GM13977 (cell line): ENCODE results near the gene EPHA2.

Experiments used
- DNase-seq: peaks from one replicate; pipeline ENCODE4 v3.0.0; 2012; ENCODE audit warnings: low spot score
- in situ Hi-C: fragments of 300-500 bp; cut with MboI; formaldehyde crosslinking; loops from one replicate; pipeline ENCODE4 v1.12.0; 2022; ENCODE audit warnings: low sequenced_read_pairs, low pct_unique_long_range_greater_than_20kb, mixed read lengths, inconsistent platforms; ENCODE audit not compliant: unreplicated experiment
- TF ChIP-seq, protein P1 (sequence below): IDR thresholded peaks from 2 replicates; pipeline ENCODE4 v1.5.1; 2012; ENCODE audit warnings: mild to moderate bottlenecking, control low read depth; ENCODE audit not compliant: insufficient read depth; ENCODE audit errors: extremely low read depth, missing control alignments

EPHA2 gene

DNA sequence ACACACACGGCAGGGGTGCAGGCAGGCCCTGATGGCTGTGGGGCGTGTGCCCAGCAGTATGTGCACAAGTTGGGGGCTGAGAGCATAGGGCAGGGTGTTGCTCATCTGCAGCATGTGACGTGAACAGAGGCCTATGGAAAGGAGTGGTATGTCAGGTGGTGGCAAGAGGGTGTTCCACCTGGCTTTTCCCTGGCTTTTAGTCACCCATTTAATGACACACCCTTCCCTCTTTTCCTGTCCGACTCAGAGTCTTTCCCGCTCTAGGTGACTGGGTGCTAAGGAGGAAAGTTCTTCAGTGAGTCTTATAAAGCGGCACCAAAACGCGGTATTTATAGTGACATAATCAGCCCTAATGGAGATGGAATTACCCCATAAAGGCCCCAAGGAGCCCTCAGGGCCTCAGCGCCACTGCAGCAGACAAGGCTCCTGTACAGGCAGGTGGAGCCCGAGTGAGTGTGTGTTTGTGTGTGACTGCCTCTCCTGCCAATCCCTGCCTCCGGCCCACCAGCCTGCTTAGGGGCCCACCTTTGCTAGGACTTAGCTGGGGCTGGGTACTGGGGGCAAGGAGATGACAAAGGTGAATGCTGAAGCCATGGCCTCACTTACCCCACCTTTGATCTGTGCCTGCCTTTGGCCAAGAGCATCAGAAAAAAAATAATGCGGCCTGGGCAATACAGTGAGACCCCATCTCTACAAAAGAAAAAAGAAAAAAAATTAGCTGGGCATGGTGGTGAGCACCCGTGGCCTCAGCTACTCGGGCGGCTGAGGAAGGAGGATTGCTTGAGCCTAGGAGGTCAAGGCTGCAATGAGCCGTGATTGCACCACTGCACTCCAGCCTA, 3.3 kb upstream of the EPHA2 start:
- in situ Hi-C loops, result no loop called here
- no peak for DNase-seq
- TF ChIP-seq, protein P1, sequence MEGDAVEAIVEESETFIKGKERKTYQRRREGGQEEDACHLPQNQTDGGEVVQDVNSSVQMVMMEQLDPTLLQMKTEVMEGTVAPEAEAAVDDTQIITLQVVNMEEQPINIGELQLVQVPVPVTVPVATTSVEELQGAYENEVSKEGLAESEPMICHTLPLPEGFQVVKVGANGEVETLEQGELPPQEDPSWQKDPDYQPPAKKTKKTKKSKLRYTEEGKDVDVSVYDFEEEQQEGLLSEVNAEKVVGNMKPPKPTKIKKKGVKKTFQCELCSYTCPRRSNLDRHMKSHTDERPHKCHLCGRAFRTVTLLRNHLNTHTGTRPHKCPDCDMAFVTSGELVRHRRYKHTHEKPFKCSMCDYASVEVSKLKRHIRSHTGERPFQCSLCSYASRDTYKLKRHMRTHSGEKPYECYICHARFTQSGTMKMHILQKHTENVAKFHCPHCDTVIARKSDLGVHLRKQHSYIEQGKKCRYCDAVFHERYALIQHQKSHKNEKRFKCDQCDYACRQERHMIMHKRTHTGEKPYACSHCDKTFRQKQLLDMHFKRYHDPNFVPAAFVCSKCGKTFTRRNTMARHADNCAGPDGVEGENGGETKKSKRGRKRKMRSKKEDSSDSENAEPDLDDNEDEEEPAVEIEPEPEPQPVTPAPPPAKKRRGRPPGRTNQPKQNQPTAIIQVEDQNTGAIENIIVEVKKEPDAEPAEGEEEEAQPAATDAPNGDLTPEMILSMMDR, result no peak

DNA sequence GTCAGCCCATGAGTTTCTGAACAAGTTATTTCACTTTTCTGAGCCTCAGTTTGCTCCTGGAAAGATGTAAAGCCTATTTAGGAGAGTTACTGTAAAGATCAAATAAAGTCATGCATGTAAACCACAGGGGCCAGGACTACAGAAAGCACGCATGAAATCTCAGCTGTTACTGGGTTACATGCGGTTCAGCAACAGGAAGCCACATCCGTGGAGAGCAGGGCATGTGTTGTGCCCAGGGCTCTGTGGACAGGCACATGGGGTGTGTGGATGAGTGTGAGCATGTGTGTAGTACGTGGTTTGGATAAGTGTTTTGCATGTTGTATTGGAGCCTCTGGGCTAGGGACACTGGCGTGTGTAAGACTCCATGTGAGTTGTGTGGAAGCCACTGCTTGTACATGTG, 2.2 kb upstream of the EPHA2 start:
- TF ChIP-seq, protein P1, result no peak
- DNase-seq, result no peak
- in situ Hi-C loops, result no loop called here

DNA sequence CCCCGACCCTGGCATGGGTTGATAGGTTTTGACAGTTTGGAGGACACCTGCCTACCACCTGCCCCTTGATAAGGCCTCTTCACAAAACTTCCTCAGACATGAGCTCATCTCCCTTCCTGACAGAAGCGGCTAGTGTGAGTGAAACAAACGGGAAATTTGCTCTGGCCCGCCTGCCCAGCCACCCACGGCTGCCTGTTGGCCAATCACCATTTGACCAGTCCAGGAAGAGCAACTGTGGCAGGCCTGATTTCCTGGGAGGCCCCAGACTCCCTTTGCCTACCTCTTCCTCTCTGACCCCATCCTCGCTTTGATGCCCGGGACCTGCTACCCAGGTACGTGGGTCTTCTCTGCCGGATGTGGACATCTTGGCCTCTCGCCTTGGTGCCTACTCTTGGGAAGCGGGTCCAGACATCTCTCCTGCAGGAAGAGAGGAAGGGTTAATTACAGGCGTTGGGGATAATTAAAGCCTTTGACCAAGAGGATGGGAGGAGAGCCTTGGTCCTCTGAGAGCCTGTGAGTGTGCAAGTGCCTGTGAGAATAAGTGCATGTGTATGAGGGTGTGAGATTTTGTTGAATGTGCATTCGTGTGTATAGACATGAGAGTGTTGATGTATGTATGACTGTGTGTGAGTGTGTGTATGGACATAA, 1.1 kb upstream of the EPHA2 start:
- TF ChIP-seq, protein P1, result no peak
- DNase-seq, result no peak
- in situ Hi-C loops, result no loop called here

DNA sequence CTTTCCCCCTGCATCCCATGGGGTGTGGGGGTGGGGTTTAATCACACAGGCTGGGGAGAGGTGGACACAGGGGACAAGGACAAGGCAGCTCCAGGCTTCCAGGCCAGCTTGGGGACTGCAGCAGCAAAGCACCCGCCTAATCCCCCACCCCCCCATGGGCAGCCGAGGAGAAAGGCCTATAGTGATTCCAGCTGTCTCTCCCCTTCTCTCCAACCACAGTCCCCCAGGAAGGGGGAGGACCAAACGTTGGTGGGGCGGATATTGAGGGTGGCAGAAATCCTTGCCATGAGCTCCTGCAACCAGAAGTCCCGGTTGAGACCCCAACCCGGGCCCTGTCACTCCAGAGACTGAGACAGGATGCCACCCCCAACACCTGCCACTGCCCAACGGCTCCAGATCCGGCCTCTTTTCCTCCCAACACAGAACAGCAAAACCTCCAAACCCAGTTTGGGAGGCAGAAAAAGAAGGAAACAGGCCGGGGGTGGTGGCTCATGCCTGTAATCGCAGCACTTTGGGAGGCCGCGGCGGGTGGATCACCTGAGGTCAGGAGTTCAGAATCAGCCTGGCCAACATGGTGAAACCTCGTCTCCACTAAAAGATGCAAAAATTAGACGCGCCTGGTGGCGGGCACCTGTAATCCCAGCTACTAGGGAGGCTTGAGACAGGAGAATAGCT, 1.7 kb downstream of the EPHA2 start:
- in situ Hi-C loops, result no loop called here
- TF ChIP-seq, protein P1, result no peak
- DNase-seq, result no peak

DNA sequence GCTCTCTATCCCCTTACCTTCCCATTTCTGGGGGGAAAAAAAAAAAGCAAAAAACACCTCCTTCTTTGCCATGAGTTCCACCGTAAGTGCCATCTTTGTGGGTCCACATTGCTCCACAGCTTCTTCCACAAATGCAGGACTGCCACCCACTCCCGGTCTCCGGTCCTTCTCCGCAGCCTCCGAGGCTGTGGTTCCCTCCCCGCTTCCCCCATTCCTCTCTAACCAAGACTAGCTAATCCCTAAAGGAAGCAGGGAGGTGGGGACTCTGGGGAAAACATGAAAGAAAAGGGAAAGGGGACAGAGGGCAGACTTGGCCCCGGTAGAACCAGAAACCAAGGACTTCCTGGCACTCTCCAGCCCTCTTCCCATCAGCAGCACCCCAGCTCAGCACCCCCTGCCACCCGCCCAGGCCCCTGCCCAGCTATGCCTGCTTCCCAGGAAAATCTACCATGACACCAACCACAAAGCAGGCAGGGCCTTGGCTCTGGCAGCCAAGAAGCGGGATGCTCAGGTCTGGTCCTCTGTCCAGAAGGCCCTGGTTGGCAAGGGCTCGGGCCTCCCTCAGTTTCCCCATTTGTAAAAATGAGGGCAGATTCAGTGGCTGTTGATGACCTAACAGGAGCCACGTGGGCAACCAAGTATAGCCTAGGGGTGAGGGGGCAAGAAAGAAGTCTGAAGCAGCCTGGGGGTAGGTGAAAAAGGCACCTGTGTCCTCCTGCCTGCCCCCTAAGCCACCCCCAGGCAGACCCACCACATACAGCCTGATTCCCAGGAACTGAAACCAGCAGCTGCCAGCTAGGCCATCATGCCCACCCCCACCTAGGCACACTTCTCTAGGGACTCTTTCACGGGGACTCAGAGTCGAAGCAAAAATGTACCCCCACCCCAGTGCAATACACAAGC, 2.5 kb downstream of the EPHA2 start:
- DNase-seq, result no peak
- TF ChIP-seq, protein P1, result no peak
- in situ Hi-C loops, result no loop called here
